ENCODE results near the gene IQCC. TPM values are rescaled to one million over a fixed set of nuclear protein-coding genes. Genes with fewer than 3 reads are reported as not detected.

Gene IQCC
- polyA plus RNA-seq, 1 donor from 2014 or later = 7.5 TPM

DNA sequence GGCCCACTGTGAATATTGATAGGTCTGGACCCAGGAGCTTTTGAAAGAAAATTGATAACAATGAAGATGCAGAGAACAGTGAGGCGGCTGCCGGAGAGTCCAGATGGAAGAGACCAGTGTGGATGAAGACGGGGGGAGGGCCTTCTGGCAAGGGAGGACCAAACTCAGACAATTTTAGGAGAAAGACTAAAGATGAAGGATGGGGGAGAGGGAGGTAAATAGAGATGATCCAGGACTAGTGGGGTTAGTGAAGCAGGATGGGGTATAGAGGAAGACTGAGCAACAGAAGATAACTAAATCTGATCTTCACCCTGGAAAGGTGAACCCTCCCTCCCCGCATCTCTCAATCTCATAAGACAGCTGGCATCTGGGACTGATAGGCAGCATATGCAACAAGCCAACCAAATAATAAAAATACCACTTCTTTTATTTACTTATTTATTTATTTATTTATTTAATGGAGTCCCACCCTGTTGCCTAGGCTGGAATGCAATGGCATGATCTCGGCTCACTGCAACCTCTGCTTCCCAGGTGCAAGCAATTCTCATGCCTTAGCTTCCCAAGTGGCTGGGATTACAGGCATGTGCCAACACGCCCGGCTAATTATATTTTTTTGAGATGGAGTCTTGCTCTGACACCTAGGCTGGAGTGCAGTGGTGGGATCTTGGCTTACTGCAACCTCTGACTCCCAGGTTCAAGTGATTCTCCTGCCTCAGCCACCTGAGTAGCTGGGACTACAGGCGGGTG is 27.3 kb downstream of the IQCC start:
- TF ChIP-seq, protein P1, sequence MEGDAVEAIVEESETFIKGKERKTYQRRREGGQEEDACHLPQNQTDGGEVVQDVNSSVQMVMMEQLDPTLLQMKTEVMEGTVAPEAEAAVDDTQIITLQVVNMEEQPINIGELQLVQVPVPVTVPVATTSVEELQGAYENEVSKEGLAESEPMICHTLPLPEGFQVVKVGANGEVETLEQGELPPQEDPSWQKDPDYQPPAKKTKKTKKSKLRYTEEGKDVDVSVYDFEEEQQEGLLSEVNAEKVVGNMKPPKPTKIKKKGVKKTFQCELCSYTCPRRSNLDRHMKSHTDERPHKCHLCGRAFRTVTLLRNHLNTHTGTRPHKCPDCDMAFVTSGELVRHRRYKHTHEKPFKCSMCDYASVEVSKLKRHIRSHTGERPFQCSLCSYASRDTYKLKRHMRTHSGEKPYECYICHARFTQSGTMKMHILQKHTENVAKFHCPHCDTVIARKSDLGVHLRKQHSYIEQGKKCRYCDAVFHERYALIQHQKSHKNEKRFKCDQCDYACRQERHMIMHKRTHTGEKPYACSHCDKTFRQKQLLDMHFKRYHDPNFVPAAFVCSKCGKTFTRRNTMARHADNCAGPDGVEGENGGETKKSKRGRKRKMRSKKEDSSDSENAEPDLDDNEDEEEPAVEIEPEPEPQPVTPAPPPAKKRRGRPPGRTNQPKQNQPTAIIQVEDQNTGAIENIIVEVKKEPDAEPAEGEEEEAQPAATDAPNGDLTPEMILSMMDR (IDR thresholded peaks at IDR 0.05; ENCODE audit: poor library complexity, severe bottlenecking) = no peak
- TF ChIP-seq SMC3 (conservative IDR thresholded peaks at IDR 0.05; ENCODE audit: poor library complexity) = no peak
- TF ChIP-seq EP300 (conservative IDR thresholded peaks at IDR 0.05; ENCODE audit: poor library complexity, severe bottlenecking) = no peak
- no peak for TF ChIP-seq RAD21 (conservative IDR thresholded peaks at IDR 0.05)
- TF ChIP-seq MXI1 (conservative IDR thresholded peaks at IDR 0.05; ENCODE audit: poor library complexity, severe bottlenecking) = no peak
- TF ChIP-seq, protein P2, sequence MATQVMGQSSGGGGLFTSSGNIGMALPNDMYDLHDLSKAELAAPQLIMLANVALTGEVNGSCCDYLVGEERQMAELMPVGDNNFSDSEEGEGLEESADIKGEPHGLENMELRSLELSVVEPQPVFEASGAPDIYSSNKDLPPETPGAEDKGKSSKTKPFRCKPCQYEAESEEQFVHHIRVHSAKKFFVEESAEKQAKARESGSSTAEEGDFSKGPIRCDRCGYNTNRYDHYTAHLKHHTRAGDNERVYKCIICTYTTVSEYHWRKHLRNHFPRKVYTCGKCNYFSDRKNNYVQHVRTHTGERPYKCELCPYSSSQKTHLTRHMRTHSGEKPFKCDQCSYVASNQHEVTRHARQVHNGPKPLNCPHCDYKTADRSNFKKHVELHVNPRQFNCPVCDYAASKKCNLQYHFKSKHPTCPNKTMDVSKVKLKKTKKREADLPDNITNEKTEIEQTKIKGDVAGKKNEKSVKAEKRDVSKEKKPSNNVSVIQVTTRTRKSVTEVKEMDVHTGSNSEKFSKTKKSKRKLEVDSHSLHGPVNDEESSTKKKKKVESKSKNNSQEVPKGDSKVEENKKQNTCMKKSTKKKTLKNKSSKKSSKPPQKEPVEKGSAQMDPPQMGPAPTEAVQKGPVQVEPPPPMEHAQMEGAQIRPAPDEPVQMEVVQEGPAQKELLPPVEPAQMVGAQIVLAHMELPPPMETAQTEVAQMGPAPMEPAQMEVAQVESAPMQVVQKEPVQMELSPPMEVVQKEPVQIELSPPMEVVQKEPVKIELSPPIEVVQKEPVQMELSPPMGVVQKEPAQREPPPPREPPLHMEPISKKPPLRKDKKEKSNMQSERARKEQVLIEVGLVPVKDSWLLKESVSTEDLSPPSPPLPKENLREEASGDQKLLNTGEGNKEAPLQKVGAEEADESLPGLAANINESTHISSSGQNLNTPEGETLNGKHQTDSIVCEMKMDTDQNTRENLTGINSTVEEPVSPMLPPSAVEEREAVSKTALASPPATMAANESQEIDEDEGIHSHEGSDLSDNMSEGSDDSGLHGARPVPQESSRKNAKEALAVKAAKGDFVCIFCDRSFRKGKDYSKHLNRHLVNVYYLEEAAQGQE (IDR thresholded peaks at IDR 0.05; ENCODE audit: borderline replicate concordance) = no peak
- TF ChIP-seq TAF1 (IDR thresholded peaks at IDR 0.05; ENCODE audit: low read depth) = no peak
- no peak for TF ChIP-seq POLR2AphosphoS5 (IDR thresholded peaks at IDR 0.05)
- TF ChIP-seq EZH2 (IDR thresholded peaks at IDR 0.05; ENCODE audit: borderline replicate concordance, insufficient read depth, low read length, poor library complexity, severe bottlenecking) = no peak
- H3K36me3 ChIP-seq (ENCODE audit: insufficient read depth, low read length) = peaks cover 5% of the 10 kb centered on the region

DNA sequence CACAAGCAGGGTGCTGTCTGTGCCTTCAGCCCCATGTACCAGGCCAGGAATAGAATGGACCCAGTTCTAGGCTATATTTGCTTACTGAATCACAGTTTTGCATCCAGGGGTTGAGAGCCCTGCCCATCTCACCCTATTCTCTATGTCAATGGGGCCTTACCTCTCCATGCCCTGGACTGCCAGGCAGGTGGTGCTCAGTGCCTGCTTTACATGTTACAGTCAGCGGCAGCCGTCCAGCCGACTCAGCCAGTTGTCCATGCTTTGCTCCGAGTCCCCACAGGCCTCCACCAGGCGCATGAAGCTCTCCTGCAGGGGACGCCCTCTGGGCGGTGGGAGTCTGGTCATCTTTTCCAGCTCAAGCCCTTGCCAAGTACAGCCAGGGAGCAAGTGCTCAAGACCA is 29.3 kb downstream of the IQCC start:
- Histone ChIP-seq H3K9ac (ENCODE audit: low read length) (no peak overlapping the region), H4K20me1 (ENCODE audit: insufficient read depth) (no peaks in the 10 kb centered on the region), H3F3A (ENCODE audit: insufficient read depth, low read length, poor library complexity, severe bottlenecking) (no peaks in the 10 kb centered on the region), H3K4me3 (ENCODE audit: low read length) (no peak overlapping the region), H3K79me2 (replicated peaks; ENCODE audit: insufficient read depth, low read length) (no peaks in the 10 kb centered on the region), H2AFZ (ENCODE audit: low read depth, low read length) (no peak overlapping the region), H3K27me3 (ENCODE audit: insufficient read depth, low read depth, low read length) (peaks cover 3% of the 10 kb centered on the region), H3K27ac (ENCODE audit: low read length) (no peak overlapping the region), H3K9me3 (ENCODE audit: low read length) (no peaks in the 10 kb centered on the region), H3K4me2 (ENCODE audit: low read length) (no peak overlapping the region), H3K36me3 (ENCODE audit: insufficient read depth, low read length) (peaks cover 4% of the 10 kb centered on the region), H3K9me2 (ENCODE audit: insufficient read depth, low read length) (no peaks in the 10 kb centered on the region)
- TF ChIP-seq MXI1 (conservative IDR thresholded peaks at IDR 0.05; ENCODE audit: poor library complexity, severe bottlenecking) (no peak), EZH2 (IDR thresholded peaks at IDR 0.05; ENCODE audit: borderline replicate concordance, insufficient read depth, low read length, poor library complexity, severe bottlenecking) (no peak), EP300 (conservative IDR thresholded peaks at IDR 0.05; ENCODE audit: poor library complexity, severe bottlenecking) (no peak), SMC3 (conservative IDR thresholded peaks at IDR 0.05; ENCODE audit: poor library complexity) (no peak), POLR2AphosphoS5 (IDR thresholded peaks at IDR 0.05) (no peak), RAD21 (conservative IDR thresholded peaks at IDR 0.05) (no peak), TAF1 (IDR thresholded peaks at IDR 0.05; ENCODE audit: low read depth) (no peak)
- TF ChIP-seq, protein P1 (IDR thresholded peaks at IDR 0.05; ENCODE audit: poor library complexity, severe bottlenecking) = no peak
- TF ChIP-seq, protein P2 (IDR thresholded peaks at IDR 0.05; ENCODE audit: borderline replicate concordance) = no peak

More for the DNA sequence above, 27.3 kb downstream of the IQCC start:
- Histone ChIP-seq H3K4me3 (ENCODE audit: low read length) (no peak overlapping the region), H3K9ac (ENCODE audit: low read length) (no peak overlapping the region), H3K9me2 (ENCODE audit: insufficient read depth, low read length) (no peaks in the 10 kb centered on the region), H3K27me3 (ENCODE audit: insufficient read depth, low read depth, low read length) (no peaks in the 10 kb centered on the region), H3F3A (ENCODE audit: insufficient read depth, low read length, poor library complexity, severe bottlenecking) (no peaks in the 10 kb centered on the region), H3K27ac (ENCODE audit: low read length) (no peak overlapping the region), H4K20me1 (ENCODE audit: insufficient read depth) (no peaks in the 10 kb centered on the region), H3K79me2 (replicated peaks; ENCODE audit: insufficient read depth, low read length) (no peaks in the 10 kb centered on the region), H3K4me2 (ENCODE audit: low read length) (no peak overlapping the region), H3K9me3 (ENCODE audit: low read length) (no peaks in the 10 kb centered on the region), H2AFZ (ENCODE audit: low read depth, low read length) (no peak overlapping the region)
